HG03575 (cell line): ENCODE measurements around the gene ENTPD2.
"Not testable (repeated sequence)": the region's sequence is repeated elsewhere in the genome, so short reads cannot be mapped to it uniquely, and the experiment has no call there.

Source experiments
- ATAC-seq: cut with Tn5 transposase; IDR thresholded peaks from one replicate; pipeline ENCODE4 v1.9.1; 2021; ENCODE audit not compliant: unreplicated experiment, insufficient number of reproducible peaks, low FRiP score; ENCODE audit errors: extremely low read depth

Gene ENTPD2

GRCh38 chr9:137034039-137034708, 19.7 kb downstream of the ENTPD2 start:
- no peak for ATAC-seq

- not testable (repeated sequence) for ATAC-seq
These were observed 20.4 kb downstream of the ENTPD2 start for GRCh38 chr9:137033481-137033880.

GRCh38 chr9:137032858-137033257, 21.0 kb downstream of the ENTPD2 start:
- ATAC-seq = no peak

GRCh38 chr9:137031904-137032640, 21.8 kb downstream of the ENTPD2 start, which contains the start of gene FUT7:
FUT7 (minus strand) TSS chr9:137032088; CDS start chr9:137031991, 97 bp downstream.
- no peak for ATAC-seq

- no peak for ATAC-seq
These were observed 23.0 kb downstream of the ENTPD2 start for GRCh38 chr9:137030538-137031527.

- ATAC-seq = no peak
These were observed 23.9 kb downstream of the ENTPD2 start for GRCh38 chr9:137030006-137030405.

GRCh38 chr9:137029058-137029936, 24.6 kb downstream of the ENTPD2 start:
- no peak for ATAC-seq

- no peak for ATAC-seq
These were observed 25.4 kb downstream of the ENTPD2 start for GRCh38 chr9:137028263-137029057.

- no peak for ATAC-seq
These were observed 26.2 kb downstream of the ENTPD2 start, which contains the start of gene ABCA2 for GRCh38 chr9:137027369-137028262. ABCA2 (minus strand) TSS chr9:137028237; CDS start chr9:137028140, 97 bp downstream.

- ATAC-seq = no peak
These were observed 27.0 kb downstream of the ENTPD2 start for GRCh38 chr9:137026828-137027227.

- no peak for ATAC-seq
These were observed 27.5 kb downstream of the ENTPD2 start for GRCh38 chr9:137026384-137026783.

GRCh38 chr9:137025517-137025966, 28.3 kb downstream of the ENTPD2 start:
- ATAC-seq = no peak

GRCh38 chr9:137023583-137023991, 30.3 kb downstream of the ENTPD2 start:
- no peak for ATAC-seq

GRCh38 chr9:137023157-137023556, 30.7 kb downstream of the ENTPD2 start:
- ATAC-seq = no peak

GRCh38 chr9:137022662-137023008, 31.2 kb downstream of the ENTPD2 start:
- no peak for ATAC-seq

GRCh38 chr9:137021979-137022661, 31.7 kb downstream of the ENTPD2 start:
- no peak for ATAC-seq
